GM19238 (cell line): ENCODE data around the gene GATAD2A.

Experiments used
- DNase-seq: peaks from one replicate; pipeline ENCODE4 v3.0.0; 2011; ENCODE audit warnings: low spot score; ENCODE audit not compliant: insufficient read length

The GATAD2A gene

DNA sequence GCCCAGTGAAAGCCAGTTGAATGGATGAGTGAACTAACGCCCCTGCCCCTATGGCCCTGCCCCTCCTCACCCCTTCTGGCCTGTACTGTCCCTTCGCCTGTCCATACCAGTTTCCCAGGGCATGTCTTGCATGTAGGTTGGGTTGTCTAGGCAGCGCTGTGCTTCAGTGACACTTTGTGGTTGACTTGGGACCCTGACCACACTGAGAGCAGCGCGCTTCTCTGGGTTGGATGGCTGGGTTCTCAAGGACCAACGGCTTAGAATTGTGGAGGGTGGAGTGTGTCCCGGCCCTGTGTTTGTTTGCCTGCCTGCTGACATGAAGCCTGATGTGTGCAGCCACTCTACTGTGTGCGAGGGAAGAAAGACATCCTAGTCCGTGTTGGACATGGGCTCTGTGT, 15.8 kb downstream of the GATAD2A start:
- DNase-seq: no peak

DNA sequence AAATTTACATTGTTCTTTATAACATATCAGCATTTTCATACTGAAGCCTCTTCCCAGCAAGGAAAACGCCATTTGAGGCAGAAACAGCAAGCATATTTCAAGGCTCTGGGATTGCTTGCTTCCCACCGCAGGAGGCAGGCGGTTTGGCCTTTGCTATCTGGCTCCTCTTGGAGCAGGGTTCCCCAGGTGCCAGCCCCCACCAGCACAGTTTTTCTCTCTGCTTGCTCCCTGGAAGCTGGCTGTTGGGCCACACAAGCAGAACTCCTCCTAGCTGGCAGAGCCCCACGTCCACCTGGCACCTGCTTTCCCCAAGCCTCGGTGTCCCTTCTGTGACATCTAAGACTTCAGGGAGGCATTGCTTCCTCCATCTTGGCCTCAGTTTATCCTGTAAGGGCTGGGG, 16.7 kb downstream of the GATAD2A start:
- DNase-seq: no peak

DNA sequence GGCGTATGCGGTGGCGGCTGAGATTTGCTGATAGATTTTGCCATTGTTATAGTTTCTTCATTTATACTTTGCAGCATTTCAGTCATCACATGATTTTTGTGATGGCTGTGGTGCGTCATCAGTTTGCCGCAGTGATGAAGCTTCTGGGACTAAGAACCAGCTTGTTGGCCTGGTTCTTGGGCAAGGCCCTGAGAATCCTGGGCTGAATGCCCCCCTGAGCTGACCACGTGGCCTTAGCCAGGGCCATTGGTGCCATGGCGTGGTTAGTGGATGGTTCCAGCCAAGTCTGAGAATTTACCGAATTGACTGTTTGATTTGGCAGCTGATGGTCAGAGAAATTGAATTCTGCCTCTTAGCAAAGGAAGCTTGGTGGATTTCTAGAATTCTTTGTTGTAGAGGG, 17.8 kb downstream of the GATAD2A start:
- DNase-seq: no peak

DNA sequence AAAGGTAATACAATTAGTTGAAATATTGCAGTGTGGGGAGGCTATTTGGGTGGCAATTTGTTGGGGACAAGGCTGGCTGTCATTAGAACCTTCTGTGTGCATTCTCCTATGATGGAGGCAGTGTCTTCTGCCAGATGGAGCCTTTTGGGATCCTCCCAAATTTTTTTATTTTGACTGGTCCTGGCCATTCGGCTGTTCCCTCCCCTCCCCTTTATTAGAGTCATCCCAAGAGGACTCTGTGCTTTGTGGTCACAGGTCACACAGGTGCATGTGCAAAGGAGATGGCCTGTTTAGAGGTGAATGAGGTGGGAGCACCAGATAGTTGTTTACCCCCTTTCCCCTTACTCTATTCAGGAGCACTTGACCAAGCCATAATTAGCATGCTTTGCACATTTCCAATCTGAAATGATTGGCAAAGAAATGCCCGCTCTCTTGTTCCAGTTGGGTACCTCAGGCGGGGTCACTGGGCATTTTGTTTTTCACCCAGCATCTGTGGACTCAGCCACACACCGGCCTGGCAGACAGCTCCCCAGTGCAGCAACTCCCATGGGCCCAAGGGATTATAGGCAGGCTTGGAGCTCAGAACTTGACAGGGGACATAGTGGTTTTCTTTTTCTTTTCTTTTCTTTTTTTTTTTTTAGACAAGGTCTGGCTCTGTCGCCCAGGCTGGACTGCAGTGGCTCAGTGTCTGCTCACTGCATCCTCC, 19.8 kb downstream of the GATAD2A start:
- no peak for DNase-seq

DNA sequence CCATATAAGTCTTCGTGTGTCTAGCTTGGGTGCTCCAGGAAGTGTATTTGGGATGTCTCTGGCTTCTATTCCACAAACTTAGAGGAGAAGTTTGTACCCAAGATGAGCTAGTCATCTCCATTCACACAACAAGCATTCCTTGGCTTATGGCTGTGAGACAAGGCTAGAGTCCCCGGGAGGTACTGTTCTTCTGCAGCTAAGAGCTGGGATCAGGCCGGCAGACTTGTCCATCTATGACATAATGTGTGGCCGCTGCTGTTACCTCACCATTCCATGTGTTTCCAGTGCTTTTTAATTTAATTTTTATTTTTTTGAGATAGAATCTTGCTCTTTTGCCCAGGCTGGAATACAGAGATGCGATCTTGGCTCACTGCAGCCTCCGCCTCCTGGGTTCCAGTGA, 20.7 kb downstream of the GATAD2A start:
- DNase-seq: no peak

DNA sequence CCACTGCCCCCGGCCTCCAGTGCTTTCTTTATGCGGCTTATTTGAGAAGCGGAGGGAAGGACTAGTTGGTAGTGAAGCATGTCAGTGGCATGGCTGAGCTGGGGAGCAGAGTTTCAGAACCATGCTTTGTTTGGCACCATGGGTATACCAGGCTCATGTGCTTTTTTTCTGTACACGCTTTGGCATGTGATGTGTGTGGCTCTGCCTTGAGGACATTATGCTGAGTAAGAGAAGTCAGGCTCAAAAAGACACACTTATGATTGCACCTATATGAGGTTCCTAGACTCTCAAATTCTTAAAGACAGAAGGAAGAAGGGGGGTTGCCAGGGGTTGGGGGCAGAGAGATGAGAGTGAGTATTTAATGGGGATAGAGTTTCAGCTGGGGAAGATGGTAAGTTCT, 21.3 kb downstream of the GATAD2A start:
- DNase-seq: no peak

DNA sequence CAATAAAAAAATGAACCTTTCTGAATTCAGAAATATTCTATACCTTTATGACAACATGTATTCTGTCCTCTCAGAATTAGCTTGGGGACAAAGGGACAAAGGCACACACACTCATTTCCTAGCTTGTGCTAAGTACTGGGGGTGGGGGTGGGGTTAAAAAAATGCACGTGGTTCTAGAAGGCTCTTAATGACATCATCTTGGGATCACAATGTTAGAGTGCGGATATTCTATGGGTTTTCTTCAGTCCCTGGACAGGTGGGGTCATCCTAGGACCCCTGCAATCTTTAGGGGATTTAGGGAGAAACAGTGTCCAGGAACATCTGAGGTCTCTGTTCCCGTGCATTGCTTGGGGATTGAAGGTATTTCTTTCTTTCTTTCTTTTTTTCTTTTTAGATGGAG, 21.8 kb downstream of the GATAD2A start:
- DNase-seq: no peak

DNA sequence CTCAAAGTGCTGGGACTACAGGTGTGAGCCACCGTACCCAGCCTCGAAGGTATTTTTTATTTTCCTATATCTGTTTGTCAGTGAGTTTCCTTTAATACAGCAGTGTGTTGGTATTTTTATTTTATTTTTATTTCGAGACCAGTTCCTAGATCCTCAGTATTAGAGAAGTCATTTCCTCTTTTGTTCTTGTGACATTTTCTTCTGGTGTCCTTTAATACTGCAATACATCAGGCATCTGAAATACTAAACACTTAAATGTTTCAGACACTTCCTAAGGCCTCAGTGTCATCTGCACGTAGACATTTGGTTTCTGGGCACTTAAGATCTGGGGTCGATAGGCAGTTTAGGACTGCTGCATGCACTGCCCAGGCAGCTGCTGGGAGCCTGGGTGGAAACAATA, 22.5 kb downstream of the GATAD2A start:
- DNase-seq: no peak

DNA sequence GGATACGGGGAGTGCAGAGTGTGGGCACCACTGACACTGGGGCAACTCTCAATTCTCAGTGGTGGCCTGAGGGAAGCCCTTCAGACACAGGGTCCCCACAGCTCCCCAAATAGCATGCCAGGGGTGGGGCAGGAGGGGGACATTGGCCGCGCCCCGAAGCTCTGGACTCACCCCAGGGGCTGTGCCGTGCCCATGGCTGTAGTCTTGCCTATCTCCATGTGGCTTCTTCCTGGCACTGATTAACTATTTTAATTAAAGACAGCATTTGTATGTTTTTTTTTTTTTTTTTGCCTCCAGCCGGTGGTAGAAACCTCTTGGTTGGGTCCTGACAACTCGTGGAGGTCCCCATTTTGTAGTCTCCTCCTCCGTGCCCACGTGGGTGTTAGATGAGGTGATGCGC, 23.3 kb downstream of the GATAD2A start:
- no peak for DNase-seq

DNA sequence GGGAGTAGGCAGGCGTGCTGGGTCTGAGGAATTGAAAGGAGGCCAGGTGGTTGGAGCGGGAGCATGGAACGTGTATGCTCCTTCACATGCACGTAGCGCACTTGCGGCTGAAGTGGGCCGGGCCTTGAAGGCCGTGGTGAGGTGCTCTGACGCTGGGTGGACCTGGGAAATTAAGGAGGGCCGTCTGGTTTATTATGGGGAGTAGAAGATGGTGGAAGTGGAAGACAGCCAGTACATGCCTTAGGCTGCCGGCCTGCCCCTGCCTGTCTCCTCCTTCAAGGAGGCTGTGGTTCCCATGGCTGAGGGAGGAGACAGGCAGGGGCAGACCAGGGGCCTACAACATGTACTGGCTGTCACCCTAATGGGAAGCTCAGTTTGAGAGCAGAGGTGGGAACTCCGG, 23.9 kb downstream of the GATAD2A start:
- DNase-seq: no peak

DNA sequence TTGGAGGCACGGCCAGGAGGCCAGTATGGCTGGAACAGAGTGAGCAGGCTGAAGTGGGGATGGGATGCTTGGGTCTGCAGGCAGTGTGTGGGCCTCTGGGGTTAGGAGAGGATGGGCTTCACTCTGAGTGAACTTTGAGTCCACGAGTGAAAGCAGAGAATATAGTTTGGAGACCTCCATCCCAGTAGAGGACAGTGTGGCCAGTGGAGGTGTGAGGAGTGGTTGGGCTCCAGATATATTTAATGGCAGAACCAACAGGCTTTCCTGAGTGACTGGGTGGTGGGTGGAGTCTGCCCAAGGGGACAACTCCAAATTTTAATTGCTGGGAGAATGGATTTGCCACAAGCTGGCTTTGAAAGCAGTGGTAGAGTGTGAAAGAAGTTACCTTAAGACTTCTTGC, 27.3 kb downstream of the GATAD2A start:
- no peak for DNase-seq

DNA sequence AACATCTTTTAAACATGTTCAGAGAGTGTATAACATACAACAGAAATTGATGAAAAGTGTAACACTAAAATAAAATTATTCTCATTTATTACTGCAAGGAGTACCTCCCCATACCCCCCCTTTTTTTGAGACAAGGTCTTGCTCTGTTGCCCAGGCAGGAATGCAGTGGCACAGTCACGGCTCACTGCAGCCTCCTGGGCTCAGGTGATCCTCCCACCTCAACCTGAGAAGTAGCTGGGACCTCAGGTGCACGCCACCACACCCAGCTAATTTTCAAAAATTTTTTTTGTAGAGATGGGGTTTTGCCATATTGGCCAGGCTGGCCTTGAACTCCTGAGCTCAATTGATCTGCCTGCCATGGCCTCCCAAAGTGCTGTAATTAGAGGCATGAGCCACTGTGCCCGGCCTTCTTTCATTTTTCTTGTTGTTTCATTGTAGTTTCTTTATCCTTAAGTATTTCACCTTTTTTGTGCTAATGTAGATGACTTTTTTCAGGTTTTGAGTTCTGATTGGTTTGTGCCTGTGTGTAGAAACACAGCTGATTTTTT, 28.3 kb downstream of the GATAD2A start:
- no peak for DNase-seq

DNA sequence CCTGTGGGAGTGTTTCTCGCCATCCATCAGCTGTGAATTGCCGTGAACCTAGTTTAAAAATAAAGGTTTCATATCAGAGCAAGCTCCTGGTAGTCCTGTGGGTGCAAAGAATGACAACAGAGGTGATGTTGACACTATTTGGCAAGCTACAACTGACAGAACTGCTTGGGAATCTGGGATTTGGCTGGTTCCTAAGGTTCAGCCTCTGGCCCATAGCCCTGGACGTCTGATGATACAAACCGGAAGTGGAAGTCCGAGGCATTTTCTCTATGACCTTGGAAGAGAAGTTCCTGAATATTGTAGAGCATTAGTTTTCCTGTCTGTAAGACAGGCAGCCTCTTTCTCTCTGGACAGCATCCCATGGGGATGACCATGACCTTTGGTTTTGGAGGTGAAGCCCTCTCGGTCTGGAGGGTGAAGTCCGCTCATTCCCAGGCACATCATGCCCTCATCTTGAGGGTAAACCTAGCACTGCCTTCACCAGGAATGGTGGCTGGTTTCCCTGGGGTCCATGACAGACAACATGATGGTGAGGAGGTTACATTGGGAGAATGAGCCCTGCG, 29.1 kb downstream of the GATAD2A start:
- DNase-seq: no peak

DNA sequence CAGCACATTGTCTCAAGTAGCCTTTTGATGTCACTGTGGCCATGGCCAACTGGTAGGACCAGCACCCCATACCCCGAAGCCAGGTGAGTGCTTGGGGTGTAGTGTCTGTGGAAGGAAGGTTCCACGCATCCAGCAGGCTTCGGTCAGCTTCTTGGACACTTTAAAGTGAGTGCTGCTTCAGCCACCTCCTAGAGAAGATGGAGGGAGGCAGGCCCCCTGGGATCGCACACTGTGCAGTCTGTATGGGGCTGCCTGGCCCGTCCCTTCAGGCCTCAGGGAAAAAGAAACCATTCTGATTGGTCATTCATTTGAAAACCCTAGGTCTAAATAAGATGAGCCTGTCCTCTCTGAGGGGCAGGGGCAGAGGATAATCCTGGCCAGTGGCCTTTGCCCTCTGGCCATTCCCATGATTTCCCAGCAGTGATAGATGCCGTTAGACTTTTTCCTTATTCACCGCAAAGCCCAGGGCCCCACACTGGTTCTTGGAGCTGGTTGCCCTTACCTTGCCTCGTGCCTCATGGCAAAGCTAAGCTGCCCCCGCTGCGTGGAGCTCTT, 30.7 kb downstream of the GATAD2A start:
- DNase-seq: no peak

DNA sequence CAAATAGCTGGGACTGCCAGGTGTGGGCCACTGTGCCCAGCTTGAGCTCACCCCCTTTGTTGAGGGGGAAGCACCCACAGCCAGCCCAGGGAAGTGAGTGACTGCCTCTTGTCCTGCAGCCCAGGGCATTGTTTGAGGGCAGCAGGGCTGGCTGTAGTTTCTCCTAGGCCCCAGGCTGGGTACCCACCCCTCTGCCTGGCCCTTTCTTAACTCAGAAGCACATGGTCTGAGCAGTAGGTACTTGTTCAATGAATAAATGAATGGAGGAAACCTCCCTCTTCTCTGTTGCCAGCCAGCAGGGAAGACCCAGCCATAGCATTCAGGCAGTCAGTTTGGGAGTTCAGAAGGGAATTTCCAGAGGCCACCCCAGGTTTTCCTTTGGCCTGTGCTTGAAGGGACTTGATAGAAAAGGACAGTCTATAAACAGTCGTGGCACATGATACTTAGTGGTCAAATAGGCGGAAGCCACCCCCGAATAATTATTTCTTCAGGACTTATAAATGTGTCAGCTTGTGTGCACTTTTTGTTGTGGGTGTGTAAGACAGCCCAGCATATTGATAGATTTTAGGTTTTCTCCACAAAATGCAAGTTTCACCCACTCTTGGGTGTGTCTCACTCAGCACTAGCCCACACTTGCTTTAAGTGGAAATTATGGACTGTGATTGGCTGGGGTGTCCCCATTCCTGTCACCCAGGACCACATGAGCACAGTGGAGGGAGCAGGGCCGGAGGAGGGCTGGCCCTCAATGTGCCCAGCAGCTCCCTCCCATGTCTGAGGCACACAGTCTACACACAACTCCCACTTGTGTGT, 33.1 kb downstream of the GATAD2A start:
- DNase-seq: no peak

DNA sequence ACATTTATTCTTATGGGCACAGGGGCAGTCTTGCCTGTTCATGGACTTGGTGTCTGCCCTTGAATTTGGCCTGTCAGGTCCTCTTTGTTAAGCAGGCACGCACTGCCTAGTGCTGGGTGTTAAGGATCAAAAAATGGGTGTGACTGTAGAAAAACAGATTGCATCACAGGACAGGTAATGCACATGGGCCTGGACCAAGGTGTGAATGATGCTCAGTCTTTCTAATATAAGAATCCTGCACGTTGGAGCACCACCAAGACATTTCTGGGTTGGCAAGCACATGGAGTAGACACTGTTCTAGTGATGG, 33.7 kb downstream of the GATAD2A start:
- DNase-seq: no peak

DNA sequence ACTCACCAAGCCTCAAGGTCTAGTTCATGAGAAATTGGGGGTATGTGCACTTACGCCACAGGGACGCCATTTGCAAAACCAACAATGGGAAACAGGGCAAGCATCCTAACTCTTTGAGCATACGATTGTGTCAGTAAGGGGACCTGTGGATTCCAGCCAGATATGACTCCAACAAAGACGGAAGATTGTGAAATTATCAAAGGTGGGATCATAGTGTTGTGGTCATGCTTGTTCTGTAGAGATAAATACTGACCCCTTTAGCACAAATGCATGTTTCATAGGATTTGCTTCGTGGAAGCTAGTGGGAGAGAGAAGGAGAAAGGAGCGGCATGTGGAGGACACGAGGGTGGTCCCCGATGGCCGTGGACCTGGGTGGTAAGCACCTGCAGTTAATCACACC, 37.8 kb downstream of the GATAD2A start:
- no peak for DNase-seq

DNA sequence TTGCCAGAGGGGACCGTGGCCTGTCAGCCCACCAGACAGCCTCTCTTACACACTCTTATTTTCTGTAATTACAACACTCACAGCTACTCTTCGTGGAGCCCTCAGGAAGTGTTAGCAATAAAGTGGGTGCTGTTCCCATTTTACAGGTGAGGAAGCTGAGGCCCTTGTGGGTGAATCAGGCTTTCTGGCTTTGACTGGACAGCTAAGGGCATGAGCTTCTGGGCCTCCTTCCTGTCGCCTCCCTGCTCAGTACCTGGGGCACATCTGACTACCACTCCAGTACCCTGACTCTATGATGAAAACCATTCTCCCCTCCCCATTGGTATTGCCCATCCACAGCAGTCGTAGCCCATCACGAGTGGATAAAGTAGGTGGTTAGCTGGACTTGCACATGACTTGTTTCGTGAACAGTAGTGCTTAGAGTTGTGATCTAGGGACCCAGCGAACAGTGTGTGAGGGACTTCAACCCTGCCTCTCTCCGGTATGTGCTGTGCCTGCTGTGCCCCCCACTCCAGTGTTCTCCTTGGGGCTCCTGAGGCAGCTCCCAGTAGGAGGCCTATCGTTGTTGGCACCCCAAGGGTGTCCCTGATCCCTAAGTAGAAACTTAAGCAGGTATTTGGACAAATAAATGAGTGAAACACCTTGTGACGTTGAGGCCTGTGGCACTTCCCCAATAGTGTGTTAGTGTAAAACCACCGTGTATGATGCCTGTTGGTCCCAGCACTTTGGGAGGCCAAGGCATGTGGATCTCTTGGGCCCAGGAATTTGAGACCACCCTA, 38.6 kb downstream of the GATAD2A start:
- no peak for DNase-seq

DNA sequence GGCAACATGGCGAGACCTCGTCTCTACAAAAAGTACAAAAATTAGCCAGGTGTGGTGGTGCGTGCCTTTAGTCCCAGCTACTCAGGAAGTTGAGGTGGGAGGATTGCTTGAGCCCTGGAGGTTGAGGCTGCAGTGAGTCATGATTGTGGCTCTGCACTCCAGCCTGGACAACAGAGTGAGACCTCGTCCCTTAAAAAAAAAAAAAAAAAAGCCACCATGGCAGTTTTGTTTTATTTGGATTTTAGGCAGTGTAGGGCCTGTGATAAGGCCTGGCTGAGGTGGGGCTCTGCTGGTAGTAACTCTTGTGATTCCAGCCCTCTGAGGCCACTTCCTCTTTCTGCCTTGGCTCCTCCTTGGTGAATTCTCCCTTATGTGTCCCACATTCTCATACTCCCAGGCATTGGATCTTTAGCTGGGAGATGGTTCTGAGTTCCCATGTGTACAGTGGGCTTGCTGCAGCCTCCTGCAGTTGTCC, 39.2 kb downstream of the GATAD2A start:
- peak; percentile 35 for DNase-seq

DNA sequence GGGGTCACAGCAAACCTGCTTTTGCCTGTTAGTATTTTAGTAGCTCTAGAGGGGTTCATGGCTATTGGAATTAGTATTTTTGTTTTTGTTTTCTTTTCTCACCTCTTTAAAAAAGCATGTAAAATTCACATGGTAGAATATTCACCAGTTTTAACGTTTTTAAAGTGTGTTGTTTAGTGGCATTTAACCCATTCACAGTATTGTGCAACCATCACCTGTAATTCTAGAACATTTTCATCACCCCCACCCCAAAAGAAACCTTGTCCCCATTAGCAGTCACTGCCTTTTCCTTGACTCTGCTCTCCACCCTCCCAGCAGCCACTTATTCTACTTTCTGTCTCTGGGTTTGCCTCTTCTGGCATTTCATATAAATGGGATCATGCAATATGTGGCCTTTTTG, 39.8 kb downstream of the GATAD2A start:
- DNase-seq: no peak

DNA sequence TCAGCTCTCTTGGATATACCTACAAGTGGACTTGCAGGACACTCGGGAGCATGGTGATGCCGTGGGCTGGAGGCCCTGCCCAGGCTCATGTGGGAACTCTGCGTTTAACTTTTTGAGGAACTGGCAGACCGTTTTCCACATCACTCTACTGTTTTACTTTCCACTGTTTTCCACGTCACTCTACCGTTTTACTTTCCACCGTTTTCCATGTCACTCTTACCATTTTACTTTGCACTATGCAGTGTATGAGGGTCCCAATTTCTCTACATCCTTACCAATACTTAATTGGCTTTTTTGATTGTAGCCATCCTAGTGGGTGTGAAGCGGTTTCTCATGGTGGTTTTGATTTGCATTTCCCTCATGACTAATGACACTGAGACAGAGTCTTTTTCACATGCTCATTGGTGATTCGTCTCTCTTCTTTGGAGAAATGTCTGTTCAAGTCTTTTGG, 40.5 kb downstream of the GATAD2A start:
- DNase-seq: no peak
